Bronchial epithelial cell (primary cell): ENCODE data around the gene CD226. TPM values are rescaled to one million over a fixed set of nuclear protein-coding genes. Genes with fewer than 3 reads are reported as not detected.
"Not testable (repeated sequence)": the region's sequence is repeated elsewhere in the genome, so short reads cannot be mapped to it uniquely, and the experiment has no call there.

Experiments used
- DNase-seq: peaks from one replicate; pipeline ENCODE4 v3.0.0-alpha.2; 2010; ENCODE audit warnings: low read depth
- FAIRE-seq: peaks from 2 replicates; lab custom pipeline; 2011; peaks lifted over from hg19 to GRCh38; lab: Jason Lieb, UNC
- H3K27me3 ChIP-seq: 2 replicates; pipeline ENCODE4 v1.5.1; 2011; ENCODE audit warnings: low read length; ENCODE audit not compliant: control insufficient read depth, insufficient read depth
- H3K36me3 ChIP-seq: 2 replicates; pipeline ENCODE4 v1.5.1; 2011; ENCODE audit warnings: low read length; ENCODE audit not compliant: control insufficient read depth, insufficient read depth
- H3K4me3 ChIP-seq: 2 replicates; pipeline ENCODE4 v1.5.1; 2011; ENCODE audit warnings: mild to moderate bottlenecking, low read depth, low read length, control low read depth
- total RNA-seq: library from RNA; depleted of rRNA; stranded (reverse); fragments of >200 nt; gene quantifications from 2 replicates; pipeline ENCODE4 v1.2.1, GENCODE V29; 2014
- TF ChIP-seq, protein P1 (sequence below): IDR thresholded peaks from 2 replicates; pipeline ENCODE4 v1.5.1; 2011; ENCODE audit warnings: mild to moderate bottlenecking, moderate library complexity, low read length, control low read depth, inconsistent platforms; ENCODE audit not compliant: insufficient read depth, severe bottlenecking

Gene CD226
- total RNA-seq, 1 donor from 2014 or later, result 0.53 TPM

DNA sequence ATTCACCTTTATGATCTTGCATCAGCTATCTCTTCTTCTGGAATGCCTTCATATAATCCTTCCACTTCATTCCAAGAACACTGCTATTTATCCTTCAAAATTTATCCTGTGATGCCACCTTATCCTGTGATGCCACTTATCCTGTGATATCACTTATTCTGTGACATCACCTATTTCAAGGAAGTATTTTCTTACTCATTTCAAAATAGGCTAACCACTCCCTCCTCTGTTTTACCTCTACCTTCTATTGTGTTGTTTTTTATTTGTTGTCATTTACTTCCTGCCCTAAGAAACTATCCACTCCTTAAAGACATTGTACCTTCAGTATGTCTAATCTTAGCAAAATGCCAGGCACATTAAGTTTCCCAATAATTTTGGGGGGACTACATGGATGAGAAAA lies 38.8 kb downstream of the CD226 start:
- DNase-seq, result no peak
- TF ChIP-seq, protein P1, sequence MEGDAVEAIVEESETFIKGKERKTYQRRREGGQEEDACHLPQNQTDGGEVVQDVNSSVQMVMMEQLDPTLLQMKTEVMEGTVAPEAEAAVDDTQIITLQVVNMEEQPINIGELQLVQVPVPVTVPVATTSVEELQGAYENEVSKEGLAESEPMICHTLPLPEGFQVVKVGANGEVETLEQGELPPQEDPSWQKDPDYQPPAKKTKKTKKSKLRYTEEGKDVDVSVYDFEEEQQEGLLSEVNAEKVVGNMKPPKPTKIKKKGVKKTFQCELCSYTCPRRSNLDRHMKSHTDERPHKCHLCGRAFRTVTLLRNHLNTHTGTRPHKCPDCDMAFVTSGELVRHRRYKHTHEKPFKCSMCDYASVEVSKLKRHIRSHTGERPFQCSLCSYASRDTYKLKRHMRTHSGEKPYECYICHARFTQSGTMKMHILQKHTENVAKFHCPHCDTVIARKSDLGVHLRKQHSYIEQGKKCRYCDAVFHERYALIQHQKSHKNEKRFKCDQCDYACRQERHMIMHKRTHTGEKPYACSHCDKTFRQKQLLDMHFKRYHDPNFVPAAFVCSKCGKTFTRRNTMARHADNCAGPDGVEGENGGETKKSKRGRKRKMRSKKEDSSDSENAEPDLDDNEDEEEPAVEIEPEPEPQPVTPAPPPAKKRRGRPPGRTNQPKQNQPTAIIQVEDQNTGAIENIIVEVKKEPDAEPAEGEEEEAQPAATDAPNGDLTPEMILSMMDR, result no peak
- H3K27me3 ChIP-seq, result no peaks in the 10 kb centered on the region
- H3K4me3 ChIP-seq, result no peak overlapping the region
- no peaks in the 10 kb centered on the region for H3K36me3 ChIP-seq
- FAIRE-seq, result no peak

DNA sequence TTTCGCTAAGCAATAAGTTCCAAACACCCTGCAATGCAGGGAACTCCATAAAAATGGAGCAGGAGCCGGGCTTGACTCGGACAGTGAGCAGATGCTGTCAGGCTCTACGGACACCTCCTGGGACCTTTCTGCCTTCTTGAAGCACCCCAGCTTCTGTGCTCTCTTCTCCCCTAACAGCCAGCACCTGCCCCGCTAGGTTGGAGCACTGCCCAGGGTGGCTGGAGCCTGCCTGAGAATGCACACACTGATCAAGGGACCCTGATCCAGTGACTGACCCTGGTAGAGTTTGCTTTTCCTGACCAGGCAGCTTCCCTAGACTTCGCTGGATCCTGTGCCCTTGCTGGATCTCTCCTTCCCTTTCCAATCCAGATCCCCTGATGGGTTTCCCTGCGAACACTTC lies 40.9 kb downstream of the CD226 start:
- FAIRE-seq, result no peak
- H3K36me3 ChIP-seq, result no peaks in the 10 kb centered on the region
- H3K27me3 ChIP-seq, result no peaks in the 10 kb centered on the region
- H3K4me3 ChIP-seq, result no peak overlapping the region
- TF ChIP-seq, protein P1, result no peak
- DNase-seq, result no peak

DNA sequence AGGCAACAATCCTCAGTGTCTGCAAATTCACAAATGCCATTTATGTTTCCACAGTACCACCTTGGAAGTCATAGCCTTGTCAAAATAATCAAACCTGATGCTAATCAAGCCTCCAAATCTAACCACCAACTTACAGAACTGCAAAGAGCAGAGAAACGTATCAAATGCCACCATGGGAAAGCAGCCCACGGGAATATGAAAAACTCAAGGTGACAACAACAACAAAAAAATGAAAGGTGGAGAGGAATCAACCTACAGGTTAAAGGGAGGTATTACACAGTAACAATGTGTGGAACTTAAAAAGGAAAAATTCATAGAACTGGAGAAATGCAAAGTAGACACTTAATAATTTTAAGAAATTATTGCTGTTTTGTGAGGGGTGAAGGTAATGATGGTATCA lies 46.7 kb downstream of the CD226 start:
- DNase-seq (no peak), FAIRE-seq (no peak)
- H3K4me3 ChIP-seq, result no peak overlapping the region
- no peaks in the 10 kb centered on the region for H3K36me3 ChIP-seq
- no peaks in the 10 kb centered on the region for H3K27me3 ChIP-seq
- TF ChIP-seq, protein P1, result no peak

DNA sequence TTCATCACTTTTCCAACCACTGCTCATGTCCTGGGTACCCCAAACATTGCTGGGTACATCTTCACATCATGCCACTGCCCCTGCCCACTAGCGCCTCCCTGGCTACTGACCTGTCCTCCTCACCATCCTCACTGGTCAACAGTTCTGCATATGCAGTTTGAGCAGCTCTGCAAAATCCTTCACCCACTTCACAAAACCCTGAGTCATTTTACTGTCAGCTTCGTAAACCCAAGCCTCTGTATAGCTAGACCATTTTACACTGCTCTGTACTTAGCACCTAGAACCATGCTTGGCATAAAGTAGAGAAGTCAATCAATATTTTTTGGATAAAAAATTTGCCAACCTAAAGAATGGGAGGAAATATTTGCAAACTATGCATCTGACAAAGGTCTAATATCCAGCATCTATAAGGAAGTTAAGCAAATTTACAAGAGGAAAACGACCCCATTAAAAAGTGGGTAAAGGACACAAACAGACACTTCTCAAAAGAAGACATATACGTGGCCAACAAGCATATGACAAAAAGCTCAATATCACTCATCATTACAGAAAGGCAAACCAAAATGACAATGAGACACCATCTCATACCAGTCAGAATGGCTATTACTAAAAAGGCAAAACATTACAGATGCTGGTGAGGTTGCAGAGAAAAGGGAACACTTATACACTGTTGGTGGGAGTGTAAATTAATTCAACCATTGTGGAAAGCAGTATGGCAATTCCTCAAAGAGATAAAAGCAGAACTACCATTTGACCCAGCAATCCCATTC lies 48.3 kb downstream of the CD226 start:
- DNase-seq, H3K36me3 ChIP-seq, FAIRE-seq: not testable (repeated sequence)

DNA sequence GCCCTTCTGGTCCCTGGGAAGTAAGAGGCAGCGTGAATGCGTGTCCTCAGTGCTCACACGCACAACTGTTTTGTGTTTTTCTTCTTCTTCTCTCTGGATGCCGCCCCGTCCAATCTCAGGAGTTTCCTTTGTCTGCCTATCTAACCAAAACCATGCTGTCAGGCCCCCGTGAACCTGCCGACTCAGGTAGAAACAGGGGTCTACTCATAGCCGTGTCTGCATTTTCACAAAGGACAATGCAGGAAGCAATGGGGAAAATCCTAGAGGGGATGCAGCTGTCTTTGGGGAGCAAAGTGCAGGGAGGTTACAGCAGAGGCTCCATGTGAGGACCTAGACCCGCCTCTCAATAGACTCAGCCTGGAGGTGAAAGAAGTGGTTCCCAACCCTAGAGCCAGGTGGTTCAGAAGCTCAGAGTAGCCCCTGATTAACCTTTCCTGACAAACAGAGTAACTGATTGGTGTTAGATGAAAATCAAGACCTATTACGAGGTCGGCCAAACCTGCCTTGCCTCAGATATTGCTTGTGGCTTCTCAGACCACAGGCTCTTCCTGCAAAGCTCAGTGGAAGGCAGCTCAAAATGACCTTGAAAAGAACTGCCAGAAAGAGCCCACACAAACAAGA lies 49.3 kb downstream of the CD226 start:
- H3K36me3 ChIP-seq, result no peaks in the 10 kb centered on the region
- TF ChIP-seq, protein P1, result no peak
- DNase-seq (no peak), FAIRE-seq (no peak)
- H3K27me3 ChIP-seq, result no peaks in the 10 kb centered on the region
- no peak overlapping the region for H3K4me3 ChIP-seq

More for the DNA sequence above, 48.3 kb downstream of the CD226 start:
- not testable (repeated sequence) for H3K4me3 ChIP-seq, H3K27me3 ChIP-seq

DNA sequence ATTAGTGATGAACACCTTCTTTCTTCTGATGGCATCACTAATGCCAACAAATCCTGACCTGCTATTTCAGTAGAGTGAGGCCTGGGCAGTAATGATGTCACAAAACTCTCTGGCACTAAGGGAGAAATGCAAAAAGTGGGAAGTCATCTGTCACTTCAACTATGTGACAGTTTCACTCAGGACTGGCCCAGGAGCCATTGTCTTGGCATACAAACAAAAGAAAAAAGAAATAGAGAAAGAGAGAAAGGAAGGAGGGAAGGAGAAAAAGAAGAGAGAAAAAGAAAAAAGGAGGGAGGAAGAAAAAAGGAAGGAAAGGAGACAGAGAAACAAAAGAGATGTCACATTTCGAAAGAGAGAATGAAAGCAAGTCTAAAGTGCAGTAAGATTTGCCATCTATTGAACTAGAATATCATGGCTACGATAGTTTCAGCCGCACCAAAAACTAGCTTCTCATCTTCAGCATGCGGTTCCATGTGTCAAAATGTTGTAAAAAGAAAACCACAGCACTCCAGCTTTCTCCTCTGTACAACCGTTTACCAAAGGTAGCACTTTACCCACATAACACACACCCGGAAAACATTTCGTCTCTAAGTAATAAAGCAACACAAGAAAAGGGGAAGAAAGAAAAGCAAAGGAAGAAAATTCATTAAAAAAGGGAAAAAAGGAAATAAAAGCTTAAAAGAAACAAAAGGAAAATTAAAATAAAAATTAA lies 50.1 kb downstream of the CD226 start:
- H3K27me3 ChIP-seq, result no peaks in the 10 kb centered on the region
- no peak overlapping the region for H3K4me3 ChIP-seq
- H3K36me3 ChIP-seq, result no peaks in the 10 kb centered on the region
- FAIRE-seq (no peak), DNase-seq (no peak)
- TF ChIP-seq, protein P1, result no peak
